Loucy (cell line): ENCODE data around the gene C16orf86.

Experiments
- EZH2phosphoT487 ChIP-seq: fragments of 200-600 bp; IDR thresholded peaks from 2 replicates; pipeline ENCODE4 v1.6.1; 2018; ENCODE audit warnings: antibody characterized with exemption, mild to moderate bottlenecking, moderate library complexity, borderline replicate concordance
- TF ChIP-seq, protein P1 (sequence below): fragments of 200-600 bp; sonication (generic); conservative IDR thresholded peaks from 2 replicates; pipeline ENCODE4 v1.5.1; 2014; ENCODE audit warnings: mild to moderate bottlenecking, antibody characterized with exemption, low read length

DNA sequence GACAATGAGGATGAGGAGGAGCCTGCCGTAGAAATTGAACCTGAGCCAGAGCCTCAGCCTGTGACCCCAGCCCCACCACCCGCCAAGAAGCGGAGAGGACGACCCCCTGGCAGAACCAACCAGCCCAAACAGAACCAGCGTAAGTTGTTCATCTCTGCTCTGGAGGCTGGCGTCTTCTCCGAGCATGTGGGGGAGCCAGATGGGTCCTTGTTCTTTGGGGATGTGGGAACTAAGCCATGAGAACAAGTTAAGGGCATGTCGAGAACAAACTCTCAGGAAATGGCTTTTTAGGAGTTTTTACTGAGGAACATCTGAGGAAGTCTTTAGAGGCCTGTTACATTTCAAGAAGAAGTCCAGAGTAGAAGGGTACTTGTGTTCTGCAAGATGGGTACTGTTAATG, 29.9 kb upstream of the C16orf86 start:
- TF ChIP-seq, protein P1, sequence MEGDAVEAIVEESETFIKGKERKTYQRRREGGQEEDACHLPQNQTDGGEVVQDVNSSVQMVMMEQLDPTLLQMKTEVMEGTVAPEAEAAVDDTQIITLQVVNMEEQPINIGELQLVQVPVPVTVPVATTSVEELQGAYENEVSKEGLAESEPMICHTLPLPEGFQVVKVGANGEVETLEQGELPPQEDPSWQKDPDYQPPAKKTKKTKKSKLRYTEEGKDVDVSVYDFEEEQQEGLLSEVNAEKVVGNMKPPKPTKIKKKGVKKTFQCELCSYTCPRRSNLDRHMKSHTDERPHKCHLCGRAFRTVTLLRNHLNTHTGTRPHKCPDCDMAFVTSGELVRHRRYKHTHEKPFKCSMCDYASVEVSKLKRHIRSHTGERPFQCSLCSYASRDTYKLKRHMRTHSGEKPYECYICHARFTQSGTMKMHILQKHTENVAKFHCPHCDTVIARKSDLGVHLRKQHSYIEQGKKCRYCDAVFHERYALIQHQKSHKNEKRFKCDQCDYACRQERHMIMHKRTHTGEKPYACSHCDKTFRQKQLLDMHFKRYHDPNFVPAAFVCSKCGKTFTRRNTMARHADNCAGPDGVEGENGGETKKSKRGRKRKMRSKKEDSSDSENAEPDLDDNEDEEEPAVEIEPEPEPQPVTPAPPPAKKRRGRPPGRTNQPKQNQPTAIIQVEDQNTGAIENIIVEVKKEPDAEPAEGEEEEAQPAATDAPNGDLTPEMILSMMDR, result no peak
- TF ChIP-seq EZH2phosphoT487, result no peak
